OCI-LY1 (cell line): ENCODE measurements around the gene HEPACAM.

Experiments
- H2AFZ ChIP-seq: fragments of 200-600 bp; sonication (generic), shearing (Covaris generic); 2 replicates; pipeline ENCODE4 v1.6.0; 2014; ENCODE audit warnings: antibody characterized with exemption, mild to moderate bottlenecking, low read length
- H3F3A ChIP-seq: fragments of 200-600 bp; sonication (generic), shearing (Covaris generic); 2 replicates; pipeline ENCODE4 v1.6.0; 2014; ENCODE audit warnings: mild to moderate bottlenecking, antibody characterized with exemption, low read length, moderate library complexity; ENCODE audit not compliant: insufficient read depth
- H3K27ac ChIP-seq: fragments of 200-600 bp; sonication (generic); 2 replicates; pipeline ENCODE4 v1.5.1; 2014; ENCODE audit warnings: low read length, mixed run types, mild to moderate bottlenecking, low read depth; ENCODE audit not compliant: poor library complexity, severe bottlenecking
- H3K27me3 ChIP-seq: fragments of 200-600 bp; sonication (generic); 2 replicates; pipeline ENCODE4 v1.6.0; 2014; ENCODE audit warnings: antibody characterized with exemption, mild to moderate bottlenecking, low read length, moderate library complexity; ENCODE audit not compliant: insufficient read depth
- H3K36me3 ChIP-seq: fragments of 200-600 bp; sonication (generic); 2 replicates; pipeline ENCODE4 v1.6.1; 2014; ENCODE audit warnings: mild to moderate bottlenecking, antibody characterized with exemption, low read length, moderate library complexity, mixed read lengths; ENCODE audit not compliant: insufficient read depth
- H3K4me1 ChIP-seq: fragments of 200-600 bp; sonication (generic); 2 replicates; pipeline ENCODE4 v1.5.1; 2014; ENCODE audit warnings: mild to moderate bottlenecking, low read length, moderate library complexity; ENCODE audit not compliant: insufficient read depth, severe bottlenecking
- H3K4me2 ChIP-seq: fragments of 200-600 bp; sonication (generic), shearing (Covaris generic); 2 replicates; pipeline ENCODE4 v1.6.1; 2014; ENCODE audit warnings: low read length
- H3K4me3 ChIP-seq: fragments of 200-600 bp; sonication (generic); 2 replicates; pipeline ENCODE4 v1.5.1; 2014; ENCODE audit warnings: low read length, low read depth, mild to moderate bottlenecking, mixed read lengths; ENCODE audit not compliant: poor library complexity, severe bottlenecking
- H3K79me2 ChIP-seq: fragments of 200-600 bp; shearing (Covaris generic); 2 replicates; pipeline ENCODE4 v1.6.1; 2016; ENCODE audit warnings: mixed run types, low read length, mixed read lengths; ENCODE audit not compliant: insufficient read depth
- H3K9ac ChIP-seq: fragments of 200-600 bp; sonication (generic), shearing (Covaris generic); 2 replicates; pipeline ENCODE4 v1.6.1; 2014; ENCODE audit warnings: mild to moderate bottlenecking, low read length, mixed read lengths
- H3K9me2 ChIP-seq: fragments of 200-600 bp; sonication (generic), shearing (Covaris generic); 2 replicates; pipeline ENCODE4 v1.6.1; 2014; ENCODE audit warnings: low read depth, mild to moderate bottlenecking, low read length, mixed read lengths
- H3K9me3 ChIP-seq: fragments of 200-600 bp; shearing (Covaris generic); 2 replicates; pipeline ENCODE4 v1.6.1; 2014; ENCODE audit warnings: low read length, mixed read lengths
- H4K20me1 ChIP-seq: fragments of 200-600 bp; sonication (generic), shearing (Covaris generic); 2 replicates; pipeline ENCODE4 v1.6.0; 2016; ENCODE audit warnings: mild to moderate bottlenecking, low read length; ENCODE audit not compliant: insufficient read depth
- EZH2 ChIP-seq: fragments of 200-600 bp; sonication (generic), shearing (Covaris generic); IDR thresholded peaks from 2 replicates; pipeline ENCODE4 v1.8.0; 2017; ENCODE audit warnings: borderline replicate concordance, mixed run types, mild to moderate bottlenecking, antibody characterized with exemption, low read length, moderate library complexity, mixed read lengths
- TF ChIP-seq, protein P1 (sequence below): fragments of 200-600 bp; sonication (generic), shearing (Covaris generic); IDR thresholded peaks from 2 replicates; pipeline ENCODE4 v1.5.1; 2017; ENCODE audit warnings: mild to moderate bottlenecking, antibody characterized with exemption, low read length, moderate library complexity, mixed read lengths

The HEPACAM gene

GRCh38 chr11:124941703-124942102 is 5.9 kb upstream of the HEPACAM start:
- Histone ChIP-seq H3F3A (no peaks in the 10 kb centered on the region), H2AFZ (no peak overlapping the region), H3K27me3 (no peaks in the 10 kb centered on the region), H3K4me2 (no peak overlapping the region), H3K9ac (no peak overlapping the region), H3K4me1 (no peaks in the 10 kb centered on the region), H3K36me3 (no peaks in the 10 kb centered on the region), H3K9me3 (no peaks in the 10 kb centered on the region), H4K20me1 (no peaks in the 10 kb centered on the region), H3K27ac (no peak overlapping the region), H3K4me3 (no peak overlapping the region), H3K9me2 (no peaks in the 10 kb centered on the region), H3K79me2 (no peaks in the 10 kb centered on the region)
- TF ChIP-seq, protein P1, sequence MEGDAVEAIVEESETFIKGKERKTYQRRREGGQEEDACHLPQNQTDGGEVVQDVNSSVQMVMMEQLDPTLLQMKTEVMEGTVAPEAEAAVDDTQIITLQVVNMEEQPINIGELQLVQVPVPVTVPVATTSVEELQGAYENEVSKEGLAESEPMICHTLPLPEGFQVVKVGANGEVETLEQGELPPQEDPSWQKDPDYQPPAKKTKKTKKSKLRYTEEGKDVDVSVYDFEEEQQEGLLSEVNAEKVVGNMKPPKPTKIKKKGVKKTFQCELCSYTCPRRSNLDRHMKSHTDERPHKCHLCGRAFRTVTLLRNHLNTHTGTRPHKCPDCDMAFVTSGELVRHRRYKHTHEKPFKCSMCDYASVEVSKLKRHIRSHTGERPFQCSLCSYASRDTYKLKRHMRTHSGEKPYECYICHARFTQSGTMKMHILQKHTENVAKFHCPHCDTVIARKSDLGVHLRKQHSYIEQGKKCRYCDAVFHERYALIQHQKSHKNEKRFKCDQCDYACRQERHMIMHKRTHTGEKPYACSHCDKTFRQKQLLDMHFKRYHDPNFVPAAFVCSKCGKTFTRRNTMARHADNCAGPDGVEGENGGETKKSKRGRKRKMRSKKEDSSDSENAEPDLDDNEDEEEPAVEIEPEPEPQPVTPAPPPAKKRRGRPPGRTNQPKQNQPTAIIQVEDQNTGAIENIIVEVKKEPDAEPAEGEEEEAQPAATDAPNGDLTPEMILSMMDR = no peak
- no peak for TF ChIP-seq EZH2

DNA sequence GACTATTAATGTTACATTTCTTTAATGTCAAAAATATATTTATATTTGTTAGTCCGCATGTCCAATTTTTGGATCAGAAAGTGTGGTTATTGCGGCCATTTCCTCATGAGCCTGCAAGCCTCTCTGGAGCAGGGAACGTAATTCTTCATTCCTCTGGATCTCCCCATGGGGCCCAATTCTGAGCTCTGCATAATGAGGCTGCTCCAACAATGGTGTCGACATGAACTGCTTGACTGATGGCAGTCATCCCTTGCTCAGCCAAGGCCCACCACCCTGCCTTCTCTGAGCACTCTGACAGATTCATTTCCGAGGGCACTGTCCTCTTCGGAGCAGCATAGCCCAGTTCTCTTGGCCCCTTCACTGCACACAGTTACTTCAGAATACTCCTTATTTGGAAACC is 3.1 kb upstream of the HEPACAM start:
- Histone ChIP-seq H3K9me3 (no peaks in the 10 kb centered on the region), H3K4me3 (no peak overlapping the region), H3K36me3 (no peaks in the 10 kb centered on the region), H3K9ac (no peak overlapping the region), H4K20me1 (no peaks in the 10 kb centered on the region), H3K27ac (no peak overlapping the region), H3K4me1 (no peaks in the 10 kb centered on the region), H2AFZ (no peak overlapping the region), H3K27me3 (no peaks in the 10 kb centered on the region), H3K4me2 (no peak overlapping the region), H3K79me2 (no peaks in the 10 kb centered on the region), H3F3A (no peaks in the 10 kb centered on the region), H3K9me2 (no peaks in the 10 kb centered on the region)
- TF ChIP-seq EZH2 = no peak
- TF ChIP-seq, protein P1 = no peak

DNA sequence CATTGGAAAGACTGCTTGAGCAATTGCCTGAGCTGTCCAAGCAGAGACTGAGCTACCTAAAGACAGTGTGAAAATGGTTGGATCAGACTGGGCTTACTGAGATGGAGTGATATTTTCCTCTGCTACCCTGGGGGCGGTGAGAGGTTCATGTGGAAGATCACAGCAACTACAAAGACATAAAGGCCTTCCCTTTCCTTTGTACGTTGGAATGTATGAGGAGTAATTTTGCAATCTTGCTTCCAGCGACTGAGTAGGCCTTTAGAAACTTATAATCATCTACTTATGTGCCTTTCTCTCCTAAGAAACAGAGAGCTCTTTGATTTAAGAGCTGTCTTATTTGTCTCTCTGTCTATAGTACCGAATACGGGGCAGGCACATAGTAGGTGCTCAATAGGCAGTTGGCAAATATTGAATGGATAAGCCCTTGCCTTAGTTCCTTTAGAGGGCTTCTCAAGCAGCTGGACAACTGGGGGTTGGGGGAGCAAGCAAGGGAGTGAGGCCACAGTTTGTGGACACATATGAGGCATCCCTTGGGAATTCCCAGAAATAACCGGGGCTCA is 2.4 kb upstream of the HEPACAM start:
- Histone ChIP-seq H3K27ac (no peak overlapping the region), H3K4me2 (no peak overlapping the region), H4K20me1 (no peaks in the 10 kb centered on the region), H2AFZ (no peak overlapping the region), H3F3A (no peaks in the 10 kb centered on the region), H3K9me2 (no peaks in the 10 kb centered on the region), H3K9ac (no peak overlapping the region), H3K27me3 (no peaks in the 10 kb centered on the region), H3K4me1 (no peaks in the 10 kb centered on the region), H3K36me3 (no peaks in the 10 kb centered on the region), H3K4me3 (no peak overlapping the region), H3K79me2 (no peaks in the 10 kb centered on the region), H3K9me3 (no peaks in the 10 kb centered on the region)
- TF ChIP-seq, protein P1 = no peak
- no peak for TF ChIP-seq EZH2
